ENCODE results near the gene ADCY7.

The ADCY7 gene

GRCh38 chr16:50298591-50299507, 32.5 kb downstream of the ADCY7 start:
- no peak for DNase-seq (ENCODE audit: low spot score)

GRCh38 chr16:50299508-50300105, 33.3 kb downstream of the ADCY7 start:
- DNase-seq (ENCODE audit: low spot score): no peak

GRCh38 chr16:50300942-50301625, 34.7 kb downstream of the ADCY7 start:
- no peak for DNase-seq (ENCODE audit: low spot score)

- DNase-seq (ENCODE audit: low spot score): no peak
Observed at GRCh38 chr16:50301626-50302471, 35.5 kb downstream of the ADCY7 start.

GRCh38 chr16:50302472-50303005, 36.2 kb downstream of the ADCY7 start:
- no peak for DNase-seq (ENCODE audit: low spot score)

- no peak for DNase-seq (ENCODE audit: low spot score)
Observed at GRCh38 chr16:50303041-50303604, 36.8 kb downstream of the ADCY7 start.

GRCh38 chr16:50303605-50304466, 37.5 kb downstream of the ADCY7 start:
- DNase-seq (ENCODE audit: low spot score): no peak

- DNase-seq (ENCODE audit: low spot score): no peak
Observed at GRCh38 chr16:50304467-50305440, 38.4 kb downstream of the ADCY7 start.

- no peak for DNase-seq (ENCODE audit: low spot score)
Observed at GRCh38 chr16:50305441-50306061, 39.2 kb downstream of the ADCY7 start.

- no peak for DNase-seq (ENCODE audit: low spot score)
Observed at GRCh38 chr16:50306287-50306686, 39.9 kb downstream of the ADCY7 start.

GRCh38 chr16:50308237-50308965, 42.0 kb downstream of the ADCY7 start:
- no peak for DNase-seq (ENCODE audit: low spot score)

GRCh38 chr16:50309156-50309526, 42.8 kb downstream of the ADCY7 start:
- DNase-seq (ENCODE audit: low spot score): no peak

- no peak for DNase-seq (ENCODE audit: low spot score)
Observed at GRCh38 chr16:50309527-50310307, 43.4 kb downstream of the ADCY7 start.

GRCh38 chr16:50310308-50311133, 44.2 kb downstream of the ADCY7 start:
- no peak for DNase-seq (ENCODE audit: low spot score)

GRCh38 chr16:50311134-50311528, 44.8 kb downstream of the ADCY7 start:
- no peak for DNase-seq (ENCODE audit: low spot score)

GRCh38 chr16:50311891-50312501, 45.6 kb downstream of the ADCY7 start:
- DNase-seq (ENCODE audit: low spot score): no peak

All from NAMALWA (cell line).